PC-9 (cell line): ENCODE data around the gene IL23R. TPM values are rescaled to one million over a fixed set of nuclear protein-coding genes. Genes with fewer than 3 reads are reported as not detected.
"Not testable (repeated sequence)": the region's sequence is repeated elsewhere in the genome, so short reads cannot be mapped to it uniquely, and the experiment has no call there.

Source experiments
- BruUV-seq: library from RNA; stranded (reverse); fragments of 400-500 nt; replicated peaks from 2 replicates; lab custom pipeline; 2021; lab: Mats Ljungman, UMichigan
- CTCF ChIA-PET: fragments of 300-600 bp; sonication (Branson Sonifier 250); formaldehyde crosslinking; loops from one replicate; lab custom pipeline; 2022; ENCODE audit warnings: antibody characterized with exemption; lab: Charles Lee
- POLR2A ChIA-PET: fragments of 300-600 bp; sonication (Branson Sonifier 250); formaldehyde crosslinking; loops from one replicate; lab custom pipeline; 2022; ENCODE audit warnings: antibody characterized with exemption; ENCODE audit not compliant: unreplicated experiment; lab: Charles Lee
- DNase-seq, 2 experiments: peaks; one replicate each; pipeline versions ENCODE4 v3.0.0 to v3.0.0-alpha.2; 2015 to 2022; ENCODE audit warnings: mixed read lengths in 1 of 2
- H2AFZ ChIP-seq: fragments of 200-600 bp; sonication (generic); 2 replicates; pipeline ENCODE4 v1.8.1; 2017; ENCODE audit warnings: antibody characterized with exemption
- H3F3A ChIP-seq: fragments of 200-600 bp; sonication (generic); 2 replicates; pipeline ENCODE4 v1.8.1; 2017; ENCODE audit warnings: antibody characterized with exemption, mild to moderate bottlenecking, low read depth; ENCODE audit not compliant: insufficient read depth
- H3K27ac ChIP-seq: fragments of 200-600 bp; sonication (generic); 2 replicates; pipeline ENCODE4 v1.6.1; 2016; ENCODE audit warnings: mixed run types
- H3K27me3 ChIP-seq: fragments of 200-600 bp; sonication (generic); 2 replicates; pipeline ENCODE4 v1.6.1; 2016; ENCODE audit warnings: low read depth, mixed run types; ENCODE audit not compliant: insufficient read depth
- H3K36me3 ChIP-seq: fragments of 200-600 bp; sonication (generic); 2 replicates; pipeline ENCODE4 v1.6.1; 2016; ENCODE audit warnings: low read depth, mixed run types
- H3K4me1 ChIP-seq: fragments of 200-600 bp; sonication (generic); replicated peaks from 2 replicates; pipeline ENCODE4 v1.6.1; 2016; ENCODE audit warnings: mixed run types; ENCODE audit not compliant: insufficient read depth
- H3K4me2 ChIP-seq: fragments of 200-600 bp; sonication (generic); 2 replicates; pipeline ENCODE4 v1.6.1; 2017; ENCODE audit warnings: mixed run types
- H3K4me3 ChIP-seq: fragments of 200-600 bp; sonication (generic); 2 replicates; pipeline ENCODE4 v1.6.1; 2016; ENCODE audit warnings: mixed run types
- H3K79me2 ChIP-seq: fragments of 200-600 bp; sonication (generic); 2 replicates; pipeline ENCODE4 v1.6.1; 2017; ENCODE audit warnings: low read depth, mixed run types
- H3K9me2 ChIP-seq: fragments of 200-600 bp; sonication (generic); 2 replicates; pipeline ENCODE4 v1.8.1; 2017; ENCODE audit warnings: mild to moderate bottlenecking; ENCODE audit not compliant: insufficient read depth
- H3K9me3 ChIP-seq: fragments of 200-600 bp; sonication (generic); 2 replicates; pipeline ENCODE4 v1.8.1; 2016; ENCODE audit warnings: low read depth; ENCODE audit not compliant: insufficient read depth
- H4K20me1 ChIP-seq: fragments of 200-600 bp; sonication (generic); 2 replicates; pipeline ENCODE4 v1.8.1; 2017; ENCODE audit not compliant: insufficient read depth
- EZH2 ChIP-seq: fragments of 200-600 bp; sonication (generic); IDR thresholded peaks from 2 replicates; pipeline ENCODE4 v1.8.0; 2017; ENCODE audit warnings: antibody characterized with exemption, low read depth
- intact Hi-C: fragments of 100-400 bp; cut with micrococcal nuclease; formaldehyde crosslinking; loops from one replicate; pipeline ENCODE4 v1.10.0; 2022; ENCODE audit not compliant: unreplicated experiment
- total RNA-seq: library from RNA; stranded (reverse); gene quantifications from 2 replicates; pipeline ENCODE4 v1.2.3, GENCODE V29; 2021
- TF ChIP-seq, protein P1 (sequence below): fragments of 200-600 bp; sonication (generic); conservative IDR thresholded peaks from 2 replicates; pipeline ENCODE4 v1.6.1; 2017; ENCODE audit warnings: mixed run types, antibody characterized with exemption, mild to moderate bottlenecking, moderate library complexity

The IL23R gene
- total RNA-seq, 1 experiment from 2014 or later: not detected

DNA sequence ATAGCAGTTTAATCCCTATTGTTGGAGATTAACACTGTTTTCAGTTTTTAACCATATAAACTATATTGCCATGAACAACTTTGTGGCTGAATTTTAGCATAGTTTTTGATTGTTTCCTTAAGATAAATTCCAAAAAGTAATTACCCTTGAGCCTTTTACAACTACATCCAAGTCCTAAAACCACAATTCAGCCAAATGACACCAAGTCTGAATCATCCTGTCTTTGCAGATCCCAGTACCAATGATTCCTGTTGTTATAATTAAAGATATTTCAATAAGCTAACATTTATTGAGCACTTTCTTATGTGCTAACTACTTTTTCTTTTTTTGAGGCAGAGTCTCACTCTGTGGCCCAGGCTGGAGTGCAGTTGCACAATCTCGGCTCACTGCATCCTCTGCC is 35.6 kb downstream of the IL23R start:
- no peak overlapping the region for H3K4me3 ChIP-seq
- no peak overlapping the region for H3K4me2 ChIP-seq
- ChIA-PET CTCF (no interaction called here), POLR2A (no interaction called here)
- H2AFZ ChIP-seq: no peak overlapping the region
- no peaks in the 10 kb centered on the region for H3K27me3 ChIP-seq
- H3K9me3 ChIP-seq: no peaks in the 10 kb centered on the region
- DNase-seq: no peak
- H3K27ac ChIP-seq: no peak overlapping the region
- intact Hi-C loops: no loop called here
- no peak for TF ChIP-seq EZH2
- TF ChIP-seq, protein P1, sequence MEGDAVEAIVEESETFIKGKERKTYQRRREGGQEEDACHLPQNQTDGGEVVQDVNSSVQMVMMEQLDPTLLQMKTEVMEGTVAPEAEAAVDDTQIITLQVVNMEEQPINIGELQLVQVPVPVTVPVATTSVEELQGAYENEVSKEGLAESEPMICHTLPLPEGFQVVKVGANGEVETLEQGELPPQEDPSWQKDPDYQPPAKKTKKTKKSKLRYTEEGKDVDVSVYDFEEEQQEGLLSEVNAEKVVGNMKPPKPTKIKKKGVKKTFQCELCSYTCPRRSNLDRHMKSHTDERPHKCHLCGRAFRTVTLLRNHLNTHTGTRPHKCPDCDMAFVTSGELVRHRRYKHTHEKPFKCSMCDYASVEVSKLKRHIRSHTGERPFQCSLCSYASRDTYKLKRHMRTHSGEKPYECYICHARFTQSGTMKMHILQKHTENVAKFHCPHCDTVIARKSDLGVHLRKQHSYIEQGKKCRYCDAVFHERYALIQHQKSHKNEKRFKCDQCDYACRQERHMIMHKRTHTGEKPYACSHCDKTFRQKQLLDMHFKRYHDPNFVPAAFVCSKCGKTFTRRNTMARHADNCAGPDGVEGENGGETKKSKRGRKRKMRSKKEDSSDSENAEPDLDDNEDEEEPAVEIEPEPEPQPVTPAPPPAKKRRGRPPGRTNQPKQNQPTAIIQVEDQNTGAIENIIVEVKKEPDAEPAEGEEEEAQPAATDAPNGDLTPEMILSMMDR: no peak
- H3K36me3 ChIP-seq: no peaks in the 10 kb centered on the region
- H3K9me2 ChIP-seq: no peaks in the 10 kb centered on the region
- H3F3A ChIP-seq: no peaks in the 10 kb centered on the region
- no peaks in the 10 kb centered on the region for H3K4me1 ChIP-seq
- no peaks in the 10 kb centered on the region for H4K20me1 ChIP-seq
- BruUV-seq: no TSS peak
- H3K79me2 ChIP-seq: no peaks in the 10 kb centered on the region

DNA sequence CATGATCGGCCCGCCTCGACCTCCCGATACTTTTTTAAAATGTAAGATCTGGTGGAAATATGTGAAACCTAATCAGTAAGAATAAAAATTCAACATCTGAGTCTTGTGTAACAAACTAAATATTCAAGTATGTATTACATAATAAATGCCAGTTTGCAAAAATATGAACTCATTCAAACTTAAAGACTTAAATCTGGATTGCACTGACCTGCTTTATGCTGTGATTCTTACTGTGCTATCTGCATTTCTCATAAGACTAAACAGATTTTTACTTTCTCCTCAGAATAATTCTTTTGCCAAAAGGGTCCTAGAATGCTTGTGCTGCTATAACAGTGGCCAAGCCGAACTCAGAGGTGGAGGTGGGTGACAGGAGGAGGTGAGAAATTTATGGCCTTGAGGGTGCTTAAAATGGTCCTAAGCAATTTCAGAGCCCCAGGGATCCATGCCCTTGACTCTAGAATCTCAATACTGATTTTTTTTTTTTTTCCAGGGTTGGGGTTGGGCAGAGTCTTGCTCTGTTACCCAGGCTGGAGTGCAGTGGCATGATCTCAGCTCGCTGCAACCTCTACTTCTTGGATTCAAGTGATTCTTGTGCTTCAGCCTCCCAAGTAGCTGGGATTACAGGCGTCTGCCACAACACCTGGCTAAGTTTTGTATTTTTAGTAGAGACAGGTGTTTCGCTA is 38.2 kb downstream of the IL23R start:
- Histone ChIP-seq H3K4me3 (no peak overlapping the region), H3K36me3 (no peaks in the 10 kb centered on the region), H3K27ac (no peak overlapping the region), H2AFZ (no peak overlapping the region), H3K79me2 (no peaks in the 10 kb centered on the region), H3K4me2 (no peak overlapping the region), H3K9me2 (no peaks in the 10 kb centered on the region), H3F3A (no peaks in the 10 kb centered on the region), H4K20me1 (no peaks in the 10 kb centered on the region), H3K4me1 (no peaks in the 10 kb centered on the region), H3K9me3 (no peaks in the 10 kb centered on the region), H3K27me3 (no peaks in the 10 kb centered on the region)
- ChIA-PET CTCF (no interaction called here), POLR2A (no interaction called here)
- no peak for TF ChIP-seq EZH2
- TF ChIP-seq, protein P1: no peak
- intact Hi-C loops: no loop called here
- DNase-seq: no peak
- BruUV-seq: no TSS peak

DNA sequence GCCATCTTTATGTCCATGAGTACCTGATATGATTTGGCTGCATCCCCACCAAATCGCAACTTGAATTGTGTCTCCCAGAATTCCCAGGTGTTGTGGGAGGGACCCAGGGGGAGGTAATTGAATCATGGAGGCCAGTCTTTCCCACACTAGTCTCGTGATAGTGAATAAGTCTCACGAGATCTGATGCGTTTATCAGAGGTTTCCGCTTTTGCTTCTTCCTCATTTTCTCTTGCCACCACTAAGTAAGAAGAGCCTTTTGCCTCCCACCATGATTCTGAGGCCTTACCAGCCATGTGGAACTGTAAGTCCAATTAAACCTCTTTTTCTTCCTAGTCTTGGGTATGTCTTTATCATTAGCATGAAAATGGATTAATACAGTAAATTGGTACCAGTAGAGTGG is 41.1 kb downstream of the IL23R start:
- POLR2A ChIA-PET, H3K4me1 ChIP-seq, H3K4me3 ChIP-seq, H3K27ac ChIP-seq, intact Hi-C loops, H3K27me3 ChIP-seq, CTCF ChIA-PET, H3K9me3 ChIP-seq, H3K79me2 ChIP-seq, BruUV-seq, H3K36me3 ChIP-seq, H3K9me2 ChIP-seq, H4K20me1 ChIP-seq, DNase-seq, H2AFZ ChIP-seq, H3K4me2 ChIP-seq, H3F3A ChIP-seq: not testable (repeated sequence)

DNA sequence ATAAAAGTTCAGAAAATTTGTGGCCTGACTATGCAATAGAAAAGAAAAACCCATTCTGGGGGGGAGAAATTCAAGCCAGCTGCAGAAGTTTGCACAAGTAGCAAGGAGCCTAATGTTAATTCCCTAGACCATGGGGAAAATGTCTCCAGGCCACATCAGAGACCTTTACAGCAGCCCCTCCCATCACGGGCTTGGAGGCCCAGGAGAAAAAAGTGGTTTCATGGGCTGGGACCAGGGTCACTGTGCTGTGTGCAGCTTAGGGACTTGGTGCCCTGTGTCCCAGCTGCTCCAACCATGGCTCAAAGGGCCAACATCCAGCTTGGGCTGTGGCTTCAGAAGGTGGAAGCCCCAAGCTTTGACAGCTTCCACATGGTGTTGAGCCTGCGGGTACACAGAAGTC is 42.0 kb downstream of the IL23R start:
- H3K4me3 ChIP-seq: no peak overlapping the region
- no peaks in the 10 kb centered on the region for H3K9me2 ChIP-seq
- no peaks in the 10 kb centered on the region for H3F3A ChIP-seq
- intact Hi-C loops: no loop called here
- no peak overlapping the region for H2AFZ ChIP-seq
- no peaks in the 10 kb centered on the region for H3K9me3 ChIP-seq
- H3K4me1 ChIP-seq: no peaks in the 10 kb centered on the region
- H3K36me3 ChIP-seq: no peaks in the 10 kb centered on the region
- H3K27me3 ChIP-seq: no peaks in the 10 kb centered on the region
- H3K27ac ChIP-seq: no peak overlapping the region
- no TSS peak for BruUV-seq
- no peaks in the 10 kb centered on the region for H3K79me2 ChIP-seq
- H4K20me1 ChIP-seq: no peaks in the 10 kb centered on the region
- ChIA-PET CTCF (no interaction called here), POLR2A (no interaction called here)
- TF ChIP-seq, protein P1: no peak
- TF ChIP-seq EZH2: no peak
- no peak overlapping the region for H3K4me2 ChIP-seq
- DNase-seq: no peak
